HG02678 (cell line): ENCODE measurements around the gene XRCC4.

Experiments
- ATAC-seq: cut with Tn5 transposase; IDR thresholded peaks from one replicate; pipeline ENCODE4 v1.9.1; 2021; ENCODE audit warnings: mild to moderate bottlenecking, moderate library complexity; ENCODE audit not compliant: unreplicated experiment

Gene XRCC4

DNA sequence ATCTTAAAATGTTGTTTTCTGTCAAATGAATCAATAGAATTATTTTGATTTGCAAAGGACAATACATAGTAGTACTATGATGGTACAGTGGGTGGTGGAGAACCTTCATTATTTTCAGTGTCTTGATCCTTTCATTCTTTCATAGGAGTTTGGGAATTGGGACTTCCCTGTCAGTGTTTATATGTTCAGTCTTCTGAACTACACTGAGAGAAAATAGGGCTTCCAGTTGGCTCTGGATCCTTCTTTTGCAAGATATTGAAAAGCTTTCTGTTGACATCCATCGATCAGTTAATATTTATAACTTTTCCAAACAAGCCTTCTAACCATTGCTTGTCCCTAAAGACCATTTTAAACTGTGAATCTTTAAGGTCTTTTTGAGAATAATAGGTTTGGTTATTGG is 94.7 kb downstream of the XRCC4 start:
- ATAC-seq = no peak

DNA sequence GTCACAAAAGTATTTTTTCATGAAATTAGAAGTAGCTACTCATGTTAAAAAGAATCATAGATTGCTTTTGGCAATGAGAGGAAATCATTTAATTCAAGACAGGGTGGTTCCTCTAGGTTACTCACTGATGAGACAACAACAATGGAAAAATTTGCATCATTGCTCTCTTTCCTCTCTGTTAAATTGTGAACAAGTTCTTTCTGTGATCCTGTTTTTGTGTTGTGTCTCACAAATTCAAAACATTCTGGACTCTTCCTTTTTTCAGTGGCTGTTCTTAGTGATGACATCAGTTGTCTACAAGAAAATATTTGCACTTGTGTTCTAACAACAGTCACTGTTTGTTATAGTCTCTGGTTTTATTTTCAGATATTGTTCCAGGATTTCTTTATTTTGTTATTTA is 95.3 kb downstream of the XRCC4 start:
- ATAC-seq = no peak

DNA sequence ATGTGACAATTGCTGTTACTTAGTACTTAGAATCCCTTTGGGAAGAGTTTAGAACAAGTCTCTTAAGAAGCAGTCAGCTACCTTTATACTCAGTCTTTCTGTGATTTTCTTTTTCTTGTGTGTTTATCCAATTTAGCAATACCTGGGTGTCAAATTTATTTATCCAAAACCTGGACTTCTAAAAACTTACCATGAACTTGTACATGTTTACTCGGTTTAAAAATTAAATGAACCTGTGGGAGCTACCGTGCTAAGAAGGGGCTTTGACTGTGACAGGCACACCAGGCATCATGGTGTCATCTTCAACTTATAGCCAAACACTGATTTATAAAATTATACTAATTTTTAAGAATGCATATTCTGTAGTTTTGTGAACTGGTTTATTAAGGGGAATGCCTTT is 96.5 kb downstream of the XRCC4 start:
- ATAC-seq = no peak

DNA sequence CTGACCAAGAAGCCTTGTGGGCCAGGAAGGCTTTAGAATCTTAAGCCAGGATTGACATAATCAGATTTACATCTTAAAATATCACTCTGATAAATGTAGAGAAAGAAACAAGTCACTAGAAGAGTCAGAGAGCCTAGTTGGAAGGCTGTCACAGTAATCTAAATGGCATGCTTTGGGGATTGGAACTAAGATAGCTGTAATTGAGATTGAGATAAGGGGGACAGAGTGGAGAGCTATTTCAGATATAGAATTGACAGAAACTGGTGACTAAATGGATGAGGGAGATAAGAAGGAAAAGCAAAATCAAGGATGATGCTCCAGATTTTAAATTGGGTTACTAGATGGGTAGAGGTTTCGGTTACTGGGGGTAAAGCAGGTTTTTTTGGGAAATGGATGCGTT is 100.5 kb downstream of the XRCC4 start:
- ATAC-seq = no peak

DNA sequence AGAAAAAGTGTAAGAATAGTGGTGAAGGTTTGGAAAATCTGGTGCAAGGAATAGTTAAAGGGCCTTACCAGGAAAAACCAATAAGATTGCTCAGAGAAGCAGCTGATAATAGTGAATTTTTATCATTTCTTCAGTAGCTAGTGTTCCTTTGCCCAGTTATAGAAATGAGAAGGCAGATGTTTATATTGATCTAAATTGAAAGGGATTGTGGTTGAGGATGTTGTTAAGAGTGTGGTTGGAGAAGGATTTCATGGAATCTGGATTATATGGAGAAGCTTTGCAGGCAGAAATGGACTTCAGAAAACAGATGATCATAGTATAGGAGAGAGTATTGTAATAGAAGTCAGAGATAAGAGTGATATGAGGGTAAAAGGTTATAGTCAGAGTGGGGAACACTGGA is 102.6 kb downstream of the XRCC4 start:
- ATAC-seq = no peak

DNA sequence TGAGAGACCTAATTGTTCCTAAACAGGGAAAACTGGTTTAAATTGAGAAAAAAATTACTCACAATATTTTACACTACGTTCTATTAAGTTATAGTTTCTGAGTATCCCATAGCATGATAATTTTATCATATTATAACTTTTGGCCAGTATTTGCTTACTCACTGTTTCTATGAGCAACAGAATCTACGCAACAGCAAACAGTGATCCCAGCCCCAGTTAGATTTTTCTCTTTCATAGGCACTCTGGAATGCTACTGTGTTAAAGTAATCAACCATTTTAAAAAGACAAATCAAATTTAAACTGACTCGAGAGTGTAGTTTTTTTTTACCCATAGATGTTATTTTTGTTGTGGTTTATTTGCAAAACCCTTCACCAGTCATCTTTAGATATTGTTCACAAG is 107.2 kb downstream of the XRCC4 start:
- no peak for ATAC-seq

DNA sequence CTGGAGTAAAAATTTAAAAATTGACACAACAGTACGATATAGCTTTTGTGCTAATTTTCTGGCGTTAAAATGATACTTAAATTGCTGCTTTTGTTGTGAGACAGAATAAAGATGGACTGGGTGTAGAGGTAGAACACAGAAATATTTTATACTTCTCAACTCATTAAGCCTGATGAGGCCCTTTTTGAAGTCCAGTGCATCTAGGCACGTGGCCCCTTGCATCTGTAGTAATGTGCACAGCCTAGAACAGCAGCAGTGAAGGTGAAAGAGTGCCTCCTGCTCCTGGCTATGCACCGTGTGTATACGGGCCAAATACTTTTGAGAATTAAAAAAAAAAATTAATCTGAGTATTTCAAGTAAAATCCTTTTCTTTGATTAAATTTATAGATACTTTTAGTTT is 115.6 kb downstream of the XRCC4 start:
- no peak for ATAC-seq

DNA sequence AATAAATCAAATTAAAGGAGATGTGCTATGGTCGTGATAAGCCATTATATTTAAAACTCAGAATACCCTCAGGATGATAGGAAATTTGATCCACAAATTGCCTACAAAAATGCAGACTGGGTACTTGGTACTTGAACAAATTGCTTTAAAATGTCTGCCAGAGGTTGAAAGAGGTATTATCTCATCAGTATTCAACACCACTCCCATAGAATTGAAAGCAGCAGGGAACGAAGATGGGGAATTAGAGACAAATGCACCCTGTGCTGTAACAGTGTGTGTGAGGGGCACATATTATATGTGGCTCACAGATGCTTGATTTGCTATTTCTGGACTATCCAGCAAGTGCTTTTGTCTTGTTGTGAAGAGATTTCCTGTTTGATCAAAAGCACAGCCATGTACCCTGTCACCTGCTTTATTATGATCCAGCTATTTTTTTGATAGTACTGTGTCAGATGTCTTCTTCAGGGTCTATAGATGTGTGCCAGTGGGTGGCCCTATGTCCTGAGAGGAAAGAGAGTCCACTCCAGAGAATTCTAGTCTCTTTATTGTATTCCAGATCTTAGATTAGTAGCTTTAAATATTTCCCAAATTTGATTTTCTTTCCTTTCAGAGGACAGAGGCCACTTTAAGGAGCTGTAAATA is 120.1 kb downstream of the XRCC4 start:
- ATAC-seq = no peak

DNA sequence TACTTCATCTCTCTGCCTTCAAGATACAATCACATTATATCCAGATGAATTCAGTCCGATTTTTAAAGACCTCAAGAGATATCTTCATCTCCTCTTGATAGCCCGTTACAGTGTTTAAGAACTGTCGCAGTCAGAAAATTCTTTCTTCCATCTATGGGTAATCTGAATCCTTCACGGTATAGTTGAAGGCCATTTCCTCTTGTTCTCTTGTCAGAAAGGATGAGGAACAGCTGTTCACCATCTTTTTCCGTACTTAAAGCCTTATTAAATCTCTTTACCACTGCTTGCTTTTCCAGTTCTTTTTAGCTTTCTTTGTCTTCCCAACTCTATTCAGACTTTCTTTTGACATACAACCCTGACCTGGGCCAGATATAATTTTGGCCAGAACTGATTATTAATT is 121.8 kb downstream of the XRCC4 start:
- no peak for ATAC-seq

DNA sequence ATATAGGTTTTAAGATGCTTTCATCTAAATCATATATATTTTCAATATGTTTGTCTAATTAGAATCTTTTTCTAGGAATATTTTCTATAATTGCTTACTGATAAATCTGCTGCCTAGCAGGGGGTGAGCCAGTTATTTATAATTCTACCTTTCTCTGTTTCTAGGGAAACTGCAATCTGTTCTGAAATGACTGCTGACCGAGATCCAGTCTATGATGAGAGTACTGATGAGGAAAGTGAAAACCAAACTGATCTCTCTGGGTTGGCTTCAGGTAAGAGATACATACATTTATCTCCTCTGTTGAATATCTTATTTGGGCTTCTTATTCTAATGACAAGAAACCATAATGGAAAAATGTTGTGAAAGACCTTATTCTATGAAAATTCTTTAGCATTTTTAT is 127.3 kb downstream of the XRCC4 start:
- no peak for ATAC-seq

DNA sequence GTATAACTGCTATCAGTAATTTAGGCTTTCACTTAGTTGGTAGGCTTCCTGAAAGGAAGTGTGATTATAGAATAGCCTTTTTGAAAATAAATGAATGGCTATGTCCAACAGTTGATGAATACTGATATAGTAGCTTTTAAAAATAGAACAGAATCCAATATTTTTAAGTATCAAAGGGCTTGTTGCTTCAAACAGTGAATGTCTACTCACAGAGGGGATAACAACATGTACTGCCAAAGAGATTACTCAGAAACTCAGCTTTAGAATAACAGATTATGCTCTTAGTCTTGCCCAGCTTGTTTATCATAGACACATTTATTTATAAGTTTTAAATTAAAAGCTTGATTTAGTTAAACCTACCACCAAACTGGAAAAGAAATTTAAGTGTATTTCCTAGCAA is 132.6 kb downstream of the XRCC4 start:
- no peak for ATAC-seq

DNA sequence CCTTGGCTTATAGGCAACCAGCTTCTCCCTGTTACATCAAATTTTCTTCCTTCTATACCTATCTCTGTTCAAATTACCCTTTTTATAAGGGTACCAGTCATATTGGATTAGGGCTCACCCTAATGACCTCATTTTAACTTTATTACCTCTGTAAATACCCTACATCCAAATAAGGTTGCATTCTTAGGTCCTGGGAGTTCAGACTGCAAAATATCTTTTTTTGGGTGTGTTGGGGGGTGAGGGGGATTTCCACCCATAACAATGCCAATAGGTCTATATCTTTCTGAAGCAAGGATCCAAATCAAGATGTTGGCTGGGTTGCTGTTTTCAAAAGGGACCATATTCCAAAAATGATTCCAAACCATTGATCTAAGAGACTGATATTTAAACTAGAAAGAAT is 141.7 kb downstream of the XRCC4 start:
- no peak for ATAC-seq

DNA sequence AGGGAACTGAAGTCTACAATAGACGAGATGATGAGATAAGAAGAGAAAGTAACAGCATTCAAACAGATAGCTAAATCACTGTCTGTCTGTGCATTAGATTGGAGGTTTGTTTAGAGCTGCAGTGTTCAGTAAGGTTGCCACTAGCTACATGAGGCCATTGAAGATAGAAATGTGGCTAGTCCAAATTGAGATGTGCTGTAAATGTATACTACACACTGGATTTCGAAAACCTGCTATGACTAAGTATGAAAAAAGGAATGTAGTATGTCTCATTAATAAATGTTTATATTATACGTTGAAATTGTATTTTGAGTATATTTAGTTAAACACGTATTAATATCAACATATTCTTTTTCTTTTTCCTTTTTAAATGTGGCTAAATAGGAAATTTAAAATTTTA is 142.1 kb downstream of the XRCC4 start:
- ATAC-seq = no peak

DNA sequence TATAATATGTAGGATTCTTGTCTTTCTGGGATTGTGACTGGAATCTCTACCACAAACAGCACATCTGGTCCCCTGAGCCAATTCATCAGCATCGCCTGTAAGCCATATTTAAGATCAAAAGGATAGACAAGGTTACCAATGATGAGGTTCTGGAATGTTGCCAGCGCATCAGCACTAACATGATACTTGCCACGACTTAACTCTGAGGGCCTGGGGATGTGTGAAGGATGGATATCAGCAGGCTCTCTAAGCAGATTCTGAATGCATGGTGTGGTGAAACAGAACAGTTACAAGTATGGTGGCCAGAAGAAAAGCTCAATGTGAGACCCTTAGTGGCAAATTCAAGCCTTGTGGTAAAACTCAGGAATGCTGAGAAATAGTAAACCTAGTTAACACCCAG is 143.0 kb downstream of the XRCC4 start:
- ATAC-seq = no peak

DNA sequence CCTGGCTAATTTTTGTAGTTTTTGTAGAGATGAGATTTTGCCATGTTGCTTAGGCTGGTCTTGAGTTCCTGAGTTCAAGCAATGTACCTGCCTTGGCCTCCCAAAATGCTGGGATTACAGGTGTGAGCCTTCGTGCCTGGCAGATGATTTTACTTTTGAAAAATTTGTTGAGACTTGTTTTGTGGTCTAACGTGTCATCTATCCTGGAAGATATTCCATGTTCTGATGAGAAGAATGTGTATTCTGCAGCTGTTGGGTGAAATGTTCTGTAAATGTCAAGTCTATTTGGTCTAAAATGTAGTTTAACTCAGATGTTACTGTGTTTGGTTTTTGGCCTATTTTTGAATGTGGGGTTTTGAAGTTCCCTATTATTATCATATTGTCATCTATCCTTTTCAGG is 145.6 kb downstream of the XRCC4 start:
- no peak for ATAC-seq

DNA sequence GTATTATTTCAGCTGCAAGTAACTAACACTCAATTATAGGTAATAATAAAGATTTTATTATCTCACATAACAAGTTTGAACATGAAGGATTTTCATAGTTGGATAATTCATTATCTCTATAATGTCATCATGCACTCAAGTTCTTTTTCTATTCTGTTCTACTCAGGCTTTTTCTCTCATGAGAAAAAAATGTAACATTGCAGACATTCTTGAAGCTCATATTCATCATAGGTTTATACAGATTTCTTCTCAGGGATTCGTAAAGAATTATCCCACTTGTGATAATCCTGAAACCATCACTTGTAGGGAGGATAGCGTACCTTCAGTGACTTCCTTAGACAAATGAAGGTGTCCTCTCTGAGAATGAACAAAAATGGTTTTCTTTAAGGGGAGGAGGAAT is 150.3 kb downstream of the XRCC4 start:
- ATAC-seq = no peak

DNA sequence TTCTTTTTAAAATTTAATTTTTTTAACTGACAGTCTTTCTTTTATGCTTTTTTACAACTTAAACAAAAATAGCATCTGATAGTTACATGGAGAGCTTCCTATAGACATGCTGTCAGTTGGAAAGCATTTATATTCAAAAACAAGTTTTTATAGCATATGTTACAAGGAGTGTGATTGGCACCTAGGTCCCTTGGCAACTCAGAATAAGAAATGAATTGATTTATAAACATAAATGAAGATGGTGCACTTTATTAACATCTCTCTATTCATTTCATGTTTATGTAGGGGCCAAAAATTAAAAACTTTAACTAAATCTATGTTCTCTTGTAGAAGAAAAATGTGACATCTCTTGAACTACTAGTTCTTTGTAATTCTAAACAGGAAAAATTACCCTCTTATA is 153.2 kb downstream of the XRCC4 start:
- ATAC-seq = no peak

DNA sequence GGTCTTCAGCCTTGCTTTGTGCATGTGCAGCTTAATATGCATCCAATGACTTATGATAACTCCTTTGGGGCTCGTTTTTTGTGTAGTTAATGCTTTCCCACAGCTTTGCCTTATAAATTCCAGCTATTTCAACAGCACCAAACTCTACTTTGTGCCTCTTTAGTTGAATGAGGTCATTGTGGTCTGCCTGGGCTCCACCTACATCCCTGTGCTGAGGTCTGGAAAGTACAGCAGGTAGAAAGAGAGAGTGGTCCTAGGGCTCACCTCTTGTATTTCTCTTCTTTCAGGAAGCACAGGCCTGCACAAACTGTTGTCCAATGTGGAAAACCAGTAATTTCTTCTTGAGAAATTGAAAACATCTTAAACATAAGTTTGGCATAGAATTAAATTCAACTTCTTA is 167.2 kb downstream of the XRCC4 start:
- ATAC-seq = no peak

DNA sequence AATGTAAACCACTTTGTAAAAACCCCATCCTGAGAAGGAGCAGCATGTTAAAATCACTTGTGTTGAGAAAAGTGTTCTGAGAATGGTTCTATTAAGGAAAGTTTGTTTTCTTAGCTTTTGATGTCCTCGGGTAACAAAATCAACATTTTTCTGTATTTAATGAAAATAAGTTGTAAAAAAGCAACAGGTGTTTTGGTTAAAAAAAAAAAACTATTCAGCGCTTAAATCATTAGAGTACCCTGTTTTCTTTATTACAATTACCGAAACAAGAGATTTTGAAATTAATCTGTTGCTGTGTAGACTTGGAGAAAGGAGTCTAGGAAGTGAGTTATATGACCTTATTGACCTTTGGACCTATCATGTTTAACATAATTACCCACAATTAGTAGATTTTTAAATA is 167.7 kb downstream of the XRCC4 start:
- no peak for ATAC-seq

DNA sequence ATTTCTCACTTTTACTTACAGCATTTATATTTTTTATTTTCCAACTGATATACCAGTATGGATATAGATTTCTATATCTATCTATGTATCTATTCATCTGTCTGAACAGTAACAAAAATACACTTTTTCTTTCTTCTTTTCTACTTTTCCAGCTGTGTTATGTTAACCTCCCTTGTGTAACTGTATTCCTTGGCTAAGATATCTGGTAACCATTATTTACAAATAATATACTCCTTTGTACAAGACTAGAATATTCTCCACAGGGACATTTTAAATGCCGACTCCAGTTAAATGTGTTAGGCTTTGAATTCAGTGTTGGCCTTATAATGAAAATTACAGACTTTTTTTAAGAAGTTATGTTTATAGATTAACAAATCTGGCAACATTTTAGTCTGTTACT is 168.7 kb downstream of the XRCC4 start:
- ATAC-seq = no peak

DNA sequence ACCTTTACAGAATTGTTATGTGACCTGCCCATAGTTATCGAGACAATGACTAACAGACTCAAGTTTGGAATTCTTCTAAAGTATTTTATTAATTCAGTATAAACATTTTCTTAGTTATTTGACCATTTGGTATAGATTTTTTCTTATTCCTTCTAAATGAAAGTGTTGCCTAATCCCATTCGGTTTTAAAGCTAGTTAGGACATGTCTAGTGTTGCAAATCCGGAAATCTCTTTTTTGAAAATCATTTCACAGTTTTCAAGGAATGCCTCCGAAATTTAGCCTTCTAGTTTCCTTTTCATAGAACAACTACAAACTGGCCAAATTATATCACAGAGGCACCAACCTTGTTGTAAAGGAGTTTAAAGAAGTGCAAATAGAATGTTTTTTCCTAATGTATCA is 171.8 kb downstream of the XRCC4 start:
- no peak for ATAC-seq

DNA sequence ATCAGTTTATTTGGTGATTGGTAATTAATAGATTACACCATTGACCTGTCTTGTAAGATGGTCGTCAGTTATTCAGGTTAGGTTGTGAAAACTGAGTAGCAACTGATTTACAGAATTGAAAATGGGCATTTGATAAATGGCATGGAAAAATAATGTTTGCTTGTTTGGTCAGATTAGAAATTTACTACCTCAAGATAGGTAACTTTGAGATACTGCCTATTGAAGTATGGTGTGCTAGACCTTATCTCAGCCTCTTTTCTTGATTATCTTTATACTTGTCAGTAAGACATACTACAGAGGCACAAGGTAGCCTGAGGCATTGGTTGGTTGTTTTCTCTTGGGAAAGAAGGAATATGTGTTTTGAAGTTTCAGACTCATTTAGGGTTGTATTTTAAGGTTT is 174.5 kb downstream of the XRCC4 start:
- no peak for ATAC-seq

DNA sequence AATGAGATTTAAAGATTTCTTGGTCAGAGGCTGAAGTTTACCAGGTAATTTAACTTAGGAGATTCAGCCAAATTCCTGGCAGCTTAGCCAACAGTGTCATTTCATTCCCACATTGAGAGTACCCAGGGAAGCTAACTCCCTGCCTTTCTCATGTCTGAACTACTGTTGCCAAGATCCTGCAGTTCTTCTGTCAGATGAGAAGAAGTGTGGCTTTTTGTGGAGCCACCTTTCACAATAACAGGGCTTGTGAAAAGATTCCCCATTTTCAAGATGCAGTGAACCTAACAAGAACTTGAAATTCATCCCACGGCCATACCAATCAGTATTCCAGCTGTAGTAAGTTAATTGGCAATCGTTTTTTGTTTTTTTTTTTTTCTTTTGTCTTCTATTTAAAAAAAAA is 176.4 kb downstream of the XRCC4 start:
- no peak for ATAC-seq

DNA sequence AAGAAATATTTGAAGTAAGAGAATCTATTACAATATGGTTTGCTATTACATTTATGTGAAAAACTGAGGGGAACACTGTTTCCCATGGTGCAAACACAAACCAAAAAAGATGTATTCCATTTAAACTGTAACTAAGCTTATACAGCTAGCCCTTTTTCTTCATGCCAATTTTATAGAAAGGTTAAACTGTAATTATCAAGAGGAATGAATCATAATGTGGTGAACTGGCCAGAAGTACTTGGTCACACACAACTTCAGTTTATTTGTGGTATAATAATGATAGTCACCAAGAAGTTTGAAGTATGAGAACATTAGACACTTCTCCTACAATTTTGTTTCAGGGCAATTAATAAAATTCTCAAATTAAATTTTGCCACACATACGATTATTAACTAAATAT is 177.9 kb downstream of the XRCC4 start:
- ATAC-seq = no peak
